A549 treated with AZD9567 at 1 μM for 4 hours (cell line): Measurements from ENCODE around the gene CLIC5. TPM values are rescaled to one million over a fixed set of nuclear protein-coding genes. Genes with fewer than 3 reads are reported as not detected.

Source experiments
- total RNA-seq: library from RNA; stranded (reverse); fragments of 200-300 nt; extraction: Qiagen RNA extraction; gene quantifications from 5 replicates; pipeline ENCODE4 v1.2.3, GENCODE V29; 2022; ENCODE audit not compliant: insufficient read depth

The CLIC5 gene
- 0.02 to 0.03 TPM in 2 of 5 replicates, not detected in the others for total RNA-seq

GRCh38 chr6:46015119-46015968 is at the start of gene CLIC5:
CLIC5 (minus strand) TSS chr6:46015860; CDS start chr6:46015542, 318 bp downstream.

Other genes with a start within 250 kb of the CLIC5 start
- 0.21 to 0.31 TPM (median 0.24 TPM) in 4 of 5 replicates, not detected in the other for gene ENPP4, start 114.1 kb upstream of the CLIC5 start, total RNA-seq
- not detected in 5 replicates for gene ENPP5, start 155.1 kb upstream of the CLIC5 start, total RNA-seq